ENCODE measurements around the gene XPR1.
A peak's percentile ranks its signal among the peaks of the same experiment; 100 is the strongest.

Gene XPR1

GRCh38 chr1:180892272-180892671, 260.4 kb downstream of the XPR1 start:
- no peak for DNase-seq (ENCODE audit: low spot score)

- DNase-seq (ENCODE audit: low spot score): no peak
Measured at GRCh38 chr1:180892675-180893074, 260.9 kb downstream of the XPR1 start.

GRCh38 chr1:180893614-180894013, 261.8 kb downstream of the XPR1 start:
- DNase-seq (ENCODE audit: low spot score): no peak

GRCh38 chr1:180896161-180896560, 264.3 kb downstream of the XPR1 start:
- DNase-seq (ENCODE audit: low spot score): no peak

- DNase-seq (ENCODE audit: low spot score): no peak
Measured at GRCh38 chr1:180898441-180899219, 266.8 kb downstream of the XPR1 start.

GRCh38 chr1:180899262-180899661, 267.4 kb downstream of the XPR1 start:
- DNase-seq (ENCODE audit: low spot score): no peak

- no peak for DNase-seq (ENCODE audit: low spot score)
Measured at GRCh38 chr1:180901076-180901990, 269.5 kb downstream of the XPR1 start.

GRCh38 chr1:180902541-180902940, 270.7 kb downstream of the XPR1 start:
- no peak for DNase-seq (ENCODE audit: low spot score)

GRCh38 chr1:180905927-180906326, 274.1 kb downstream of the XPR1 start:
- DNase-seq (ENCODE audit: low spot score): no peak

GRCh38 chr1:180906511-180906910, 274.7 kb downstream of the XPR1 start:
- DNase-seq (ENCODE audit: low spot score): no peak

- no peak for DNase-seq (ENCODE audit: low spot score)
Measured at GRCh38 chr1:180907313-180908055, 275.7 kb downstream of the XPR1 start.

- no peak for DNase-seq (ENCODE audit: low spot score)
Measured at GRCh38 chr1:180908074-180908765, 276.4 kb downstream of the XPR1 start.

GRCh38 chr1:180909005-180909414, 277.2 kb downstream of the XPR1 start:
- DNase-seq (ENCODE audit: low spot score): no peak

- DNase-seq (ENCODE audit: low spot score): no peak
Measured at GRCh38 chr1:180909462-180909976, 277.7 kb downstream of the XPR1 start.

GRCh38 chr1:180911640-180912191, 279.9 kb downstream of the XPR1 start:
- no peak for DNase-seq (ENCODE audit: low spot score)

- peak; percentile 12 for DNase-seq (ENCODE audit: low spot score)
Measured at GRCh38 chr1:180912211-180912800, 280.5 kb downstream of the XPR1 start.

GRCh38 chr1:180912801-180913565, 281.2 kb downstream of the XPR1 start, which contains the start of gene KIAA1614:
Gene KIAA1614, plus strand, starts transcription at chr1:180912897. Its CDS starts 347 bp downstream, at chr1:180913244.
- DNase-seq (ENCODE audit: low spot score): peak; percentile 39

GRCh38 chr1:180915426-180915965, 283.7 kb downstream of the XPR1 start:
- DNase-seq (ENCODE audit: low spot score): no peak

- no peak for DNase-seq (ENCODE audit: low spot score)
Measured at GRCh38 chr1:180916012-180916770, 284.4 kb downstream of the XPR1 start.

All from globus pallidus (tissue), 1 donor.